GM21526 (cell line): ENCODE data around the gene MTAP.

Experiments used
- ATAC-seq: cut with Tn5 transposase; IDR thresholded peaks from one replicate; pipeline ENCODE4 v1.9.1; 2021; ENCODE audit warnings: moderate library complexity; ENCODE audit not compliant: unreplicated experiment, low FRiP score

Gene MTAP

GRCh38 chr9:21802418-21803000 is at the start of gene MTAP:
TSS of gene MTAP (plus strand) at chr9:21802636. CDS start at chr9:21802749, 113 bp downstream.
- peak; percentile 85 for ATAC-seq

DNA sequence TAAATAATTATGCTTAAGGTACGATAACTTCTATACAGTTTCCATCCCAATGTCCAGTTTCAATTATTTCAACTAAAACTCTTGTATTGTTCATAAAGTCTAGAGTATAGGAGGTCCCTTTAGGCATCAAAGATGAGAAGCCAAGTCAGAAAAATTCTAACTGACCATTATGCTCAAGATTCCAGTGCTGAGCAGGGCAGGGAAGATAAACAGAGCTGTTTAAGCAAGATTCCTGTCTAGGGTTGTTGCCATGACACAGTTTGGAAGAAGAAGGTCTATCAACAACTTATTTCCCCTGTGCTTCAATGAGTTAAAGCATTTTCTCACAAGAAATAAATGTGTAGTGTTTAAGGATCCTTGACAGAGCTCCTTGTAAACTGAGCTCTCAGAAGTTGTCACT is 48.9 kb upstream of the MTAP start:
- ATAC-seq, result no peak

DNA sequence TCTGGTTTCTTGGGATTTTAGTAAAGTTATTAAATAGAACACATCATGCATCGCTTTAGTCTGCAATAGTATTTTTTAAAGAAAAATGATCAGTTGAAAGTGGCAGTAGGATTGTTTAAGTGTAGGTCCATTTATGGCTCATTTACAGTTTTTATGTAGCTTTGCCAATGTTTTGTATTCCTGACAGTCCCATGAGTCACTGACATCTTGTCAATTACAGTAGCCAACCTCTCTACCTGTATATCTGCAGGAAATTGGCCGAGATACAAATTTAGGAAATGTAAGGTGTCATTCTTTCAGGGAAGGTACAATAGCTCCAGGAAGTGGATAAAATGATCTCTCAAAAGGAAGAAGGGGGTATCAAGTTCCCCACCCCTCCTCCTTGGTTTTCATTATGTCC is 47.7 kb upstream of the MTAP start:
- no peak for ATAC-seq

GRCh38 chr9:21758540-21758939 is 43.9 kb upstream of the MTAP start:
- ATAC-seq, result no peak

DNA sequence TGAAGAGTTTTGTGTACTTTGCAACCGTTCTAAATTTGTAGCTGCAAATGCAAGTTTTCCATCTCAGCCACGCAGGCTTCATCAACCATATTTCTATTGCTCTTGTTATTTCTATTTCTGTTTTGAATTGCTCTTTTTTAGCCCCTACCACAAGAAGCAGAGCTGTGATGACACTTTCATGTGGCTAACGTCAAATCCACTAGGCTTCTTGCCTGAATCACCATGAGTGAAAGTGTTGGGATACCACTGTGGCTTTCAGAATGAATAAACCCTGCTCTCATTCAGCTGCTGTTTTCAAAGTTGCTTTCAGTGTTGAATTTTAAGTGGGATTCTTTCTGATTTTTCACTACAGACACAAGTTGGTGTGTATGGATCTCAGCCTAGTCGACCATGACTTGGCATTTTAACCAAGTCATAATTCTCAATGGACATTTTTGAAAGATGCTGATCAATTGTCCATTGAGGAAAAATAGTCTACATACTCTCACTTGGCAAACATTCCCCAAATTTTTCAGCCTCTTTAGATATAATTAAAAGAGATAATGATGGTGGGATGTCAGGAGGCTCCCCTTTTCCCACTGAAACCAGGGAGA is 41.0 kb upstream of the MTAP start:
- ATAC-seq, result peak; percentile 85

DNA sequence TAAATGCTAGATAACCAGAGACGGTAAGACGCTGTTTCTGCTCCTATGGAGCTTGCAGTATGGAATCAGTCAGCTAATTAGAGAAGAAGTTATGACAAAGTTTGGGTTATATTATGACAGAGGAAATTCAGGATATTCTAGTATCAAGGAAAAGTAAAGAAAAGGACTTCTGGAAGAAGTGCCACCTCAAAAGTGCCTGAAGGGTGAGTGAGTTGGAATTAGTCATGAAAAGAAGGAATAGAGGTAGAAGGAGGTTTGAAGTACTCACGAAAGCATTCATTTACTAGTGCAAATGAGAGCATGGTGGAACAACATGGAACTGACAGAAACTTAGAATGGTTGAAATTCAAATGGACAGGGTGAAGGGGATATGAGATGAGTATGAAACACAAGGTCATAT is 40.4 kb upstream of the MTAP start:
- ATAC-seq, result no peak

DNA sequence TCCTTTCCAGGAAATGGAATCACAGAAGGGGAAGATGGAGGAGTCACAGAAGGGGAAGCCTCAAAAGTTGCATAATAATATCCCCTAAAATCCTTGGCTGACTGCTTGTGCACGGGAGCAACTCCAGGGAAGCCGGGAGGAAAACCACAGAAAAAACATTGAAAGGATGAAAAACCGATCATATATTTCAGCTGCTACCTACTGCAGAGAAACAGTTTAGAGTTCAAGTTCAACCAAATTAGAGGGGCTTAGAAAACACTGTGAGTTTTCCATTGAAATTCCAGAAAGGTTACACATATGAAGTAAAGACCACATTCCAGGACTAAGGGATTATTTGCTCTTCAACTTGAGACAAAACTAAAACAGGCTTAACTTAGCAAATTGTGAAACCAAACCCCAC is 37.6 kb upstream of the MTAP start:
- ATAC-seq, result no peak

- ATAC-seq, result no peak
These were observed 36.3 kb upstream of the MTAP start for GRCh38 chr9:21766096-21766495.

- ATAC-seq, result no peak
These were observed 31.4 kb upstream of the MTAP start for GRCh38 chr9:21770871-21771560.

DNA sequence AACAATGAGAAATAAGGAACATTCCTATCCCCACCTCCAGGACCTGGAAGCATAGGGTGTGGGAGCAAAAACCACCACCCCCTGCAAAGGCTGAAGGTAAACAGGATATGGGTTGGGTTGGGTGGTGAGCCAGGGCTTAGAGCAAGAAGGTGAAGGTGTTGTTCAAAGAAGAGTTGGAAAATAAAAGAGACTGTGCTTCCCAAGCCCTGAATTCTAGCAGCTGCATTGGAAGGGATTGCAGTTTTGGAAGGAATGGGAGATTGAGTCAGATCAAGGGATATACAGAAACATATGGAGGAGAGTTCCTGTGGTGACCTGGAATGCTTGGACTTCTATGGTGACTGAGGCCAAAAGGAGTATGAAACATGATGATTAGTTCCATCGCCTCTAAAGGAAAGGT is 24.7 kb upstream of the MTAP start:
- ATAC-seq, result no peak

- ATAC-seq, result no peak
These were observed 24.1 kb upstream of the MTAP start for GRCh38 chr9:21778304-21778703.

GRCh38 chr9:21779397-21779796 is 23.0 kb upstream of the MTAP start:
- no peak for ATAC-seq

DNA sequence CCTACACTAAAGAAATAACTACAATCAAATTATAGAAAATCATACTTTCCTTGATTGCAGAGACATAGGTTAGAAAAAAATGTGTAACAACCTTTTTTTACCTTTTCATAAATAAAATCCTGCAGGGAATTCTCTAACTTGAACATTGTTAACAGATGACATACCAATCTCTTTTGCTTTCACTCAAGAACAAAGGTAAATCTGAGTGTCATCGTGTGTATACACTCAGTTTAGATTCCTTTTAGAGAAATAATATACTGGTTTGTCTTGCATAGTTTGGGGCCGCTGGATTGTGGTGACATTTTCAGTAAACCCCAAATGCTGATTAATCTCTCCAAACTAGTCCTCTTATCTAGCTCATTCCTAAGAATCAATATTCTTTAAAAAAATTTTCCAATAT is 20.8 kb upstream of the MTAP start:
- ATAC-seq, result no peak

DNA sequence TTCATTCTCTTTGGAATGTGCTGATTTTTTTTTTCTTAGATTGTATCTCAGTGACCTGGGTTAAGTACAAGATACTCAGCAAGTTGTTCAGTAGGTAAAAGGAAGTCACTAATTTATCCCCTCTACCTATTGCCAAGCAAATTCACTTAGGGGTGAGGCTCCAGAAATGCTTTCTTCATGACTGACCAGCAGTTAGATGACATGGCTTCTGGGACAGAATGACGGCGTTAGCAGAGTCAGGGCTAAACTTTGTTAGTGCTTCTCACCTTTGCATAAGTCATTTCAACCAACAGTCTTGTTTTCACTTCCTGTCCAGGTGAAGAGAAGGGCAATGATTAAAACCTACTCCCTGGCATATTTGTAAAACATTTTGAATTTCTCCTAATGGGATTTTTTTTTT is 20.2 kb upstream of the MTAP start:
- ATAC-seq, result no peak

GRCh38 chr9:21788752-21789151 is 13.7 kb upstream of the MTAP start:
- ATAC-seq, result no peak

DNA sequence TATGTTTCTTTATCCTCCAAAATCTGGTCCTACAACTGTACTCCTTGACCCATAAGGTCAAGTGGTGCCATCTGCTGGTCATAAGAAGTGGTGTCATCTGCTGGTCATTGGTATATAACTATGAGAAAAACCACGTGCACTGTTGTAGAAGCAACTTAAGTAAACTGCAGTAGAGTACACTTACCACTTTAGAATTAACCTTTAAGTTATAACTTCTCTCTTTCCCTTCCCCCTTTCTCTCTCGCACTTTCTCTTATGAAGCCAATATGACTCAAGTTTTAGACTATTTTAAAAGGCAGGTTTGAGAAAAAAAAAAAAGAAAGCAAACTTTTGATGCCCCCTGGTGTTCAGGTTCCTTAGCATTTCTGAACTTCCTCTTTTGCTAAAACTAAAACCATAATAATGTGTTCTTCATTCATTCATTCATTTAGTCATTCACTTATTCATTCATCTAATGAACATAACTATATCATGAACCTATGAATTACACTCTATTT is 12.8 kb upstream of the MTAP start:
- peak; percentile 99 for ATAC-seq

DNA sequence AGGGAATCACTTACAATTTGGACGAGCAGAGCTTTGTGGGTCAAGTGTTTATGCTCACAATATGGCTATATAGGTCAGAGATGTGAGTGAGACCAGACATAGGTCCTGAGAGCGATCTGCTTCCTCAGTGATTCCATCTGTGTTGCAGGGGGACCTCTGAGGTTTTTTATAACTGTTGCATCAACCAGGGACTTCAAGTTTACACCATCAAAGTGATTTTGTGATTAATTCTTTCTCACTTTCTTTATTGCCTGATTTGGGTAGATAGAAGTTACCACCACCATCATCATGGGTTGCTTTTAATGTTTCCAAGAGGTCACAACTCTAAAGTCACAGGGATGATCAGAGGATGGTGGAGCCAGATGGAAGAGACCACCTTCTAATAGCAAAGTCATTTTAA is 7.0 kb upstream of the MTAP start:
- ATAC-seq, result no peak

DNA sequence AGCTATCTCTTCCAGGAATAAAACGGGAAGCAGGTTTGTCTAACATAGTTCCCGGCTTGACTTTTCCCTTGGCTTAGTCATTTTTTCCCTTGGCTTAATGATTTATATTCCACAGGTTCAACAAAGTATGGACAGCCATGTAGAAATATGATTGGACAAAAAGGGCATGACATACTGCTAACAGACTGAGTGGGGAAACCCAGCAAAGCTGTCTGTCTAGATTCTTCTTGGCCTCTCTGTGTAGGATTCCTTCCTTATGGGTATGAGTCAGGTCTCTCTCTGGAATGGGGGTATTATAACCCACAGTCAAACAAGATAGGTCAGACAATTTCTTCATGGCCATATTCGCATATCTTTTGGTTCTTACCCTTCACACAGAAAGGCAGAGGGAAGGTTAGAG is 5.7 kb upstream of the MTAP start:
- no peak for ATAC-seq

DNA sequence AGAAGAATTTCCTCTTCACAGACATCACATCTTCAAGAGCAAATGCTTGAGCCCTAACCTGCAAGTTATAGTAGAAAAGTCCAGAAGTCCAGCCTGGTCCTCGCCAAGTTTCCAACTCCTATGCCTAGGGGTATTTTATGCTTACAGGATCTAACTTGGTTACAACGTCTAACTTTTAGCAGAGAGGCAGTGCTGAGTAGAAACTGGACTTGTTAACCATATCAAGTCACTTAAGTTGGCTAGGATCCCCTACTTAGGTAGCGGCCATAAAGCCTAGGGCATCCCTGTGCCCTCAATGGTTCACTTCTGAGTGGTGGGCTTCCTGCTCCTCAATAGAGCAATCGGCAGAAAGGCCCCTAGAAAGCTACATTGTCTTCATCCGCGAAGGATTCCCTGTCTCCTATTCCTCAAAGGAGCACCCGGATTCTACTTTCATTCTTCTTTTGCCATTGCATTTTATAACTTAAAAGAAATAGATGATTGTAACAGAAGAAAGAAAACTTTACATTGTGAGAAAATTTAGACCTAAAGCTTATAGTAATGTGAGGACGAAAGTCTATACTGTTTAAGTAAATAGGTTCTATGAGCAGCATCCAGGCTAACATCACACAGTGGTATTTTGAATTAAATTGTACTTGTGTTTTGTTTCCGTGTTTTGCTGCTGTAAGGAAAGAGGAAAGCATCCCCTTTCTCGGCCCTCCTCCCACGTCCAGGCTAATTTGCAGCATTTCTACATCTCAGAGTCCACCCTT is 1.3 kb upstream of the MTAP start:
- no peak for ATAC-seq

- ATAC-seq, result peak; percentile 26
These were observed 586 bp upstream of the MTAP start for GRCh38 chr9:21801683-21802417.

DNA sequence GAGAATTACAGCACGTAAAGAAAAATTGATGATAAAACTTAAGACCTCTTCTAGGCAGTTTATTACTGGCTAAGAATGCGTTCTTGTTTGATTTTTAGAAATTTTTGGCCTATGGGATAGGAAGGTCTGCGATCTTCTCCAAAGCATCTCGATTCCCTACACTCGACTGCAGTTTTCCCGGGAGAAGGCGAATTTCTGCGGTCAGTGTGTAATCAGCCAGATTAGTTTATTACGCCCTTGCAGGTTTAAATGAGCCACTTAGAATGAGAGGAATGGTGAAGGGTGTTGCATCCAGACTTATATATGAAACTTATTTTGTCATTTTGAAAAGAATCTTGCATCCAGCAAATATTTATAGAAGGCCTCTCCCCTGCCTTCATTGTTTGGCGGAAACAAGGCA is 1.2 kb downstream of the MTAP start:
- no peak for ATAC-seq
